ENCODE measurements around the gene M1AP. TPM values are rescaled to one million over a fixed set of nuclear protein-coding genes. Genes with fewer than 3 reads are reported as not detected.
"Not testable (repeated sequence)": the region's sequence is repeated elsewhere in the genome, so short reads cannot be mapped to it uniquely, and the experiment has no call there.

M1AP gene
- total and polyA plus RNA-seq, 2 of the 8 experiments (the other 6 are each of a cell fraction or from before 2014, with no cell fraction given), result 4.8 TPM

GRCh38 chr2:74561022-74561421 is 87.1 kb downstream of the M1AP start:
- not testable (repeated sequence) for DNase-seq (ENCODE audit: low read depth in 1 of 2, low spot score in 2 of 2); H3K9me3 ChIP-seq (ENCODE audit: insufficient read depth in 2 of 2, low read depth in 1 of 2, low read length in 1 of 2); H2BK15ac ChIP-seq (ENCODE audit: low read length); H2BK5ac ChIP-seq (ENCODE audit: low read depth, low read length); H4K20me1 ChIP-seq (replicated peaks in 1 of 2; ENCODE audit: control insufficient read depth in 1 of 2, insufficient read depth in 2 of 2, low read length in 2 of 2); H2BK120ac ChIP-seq (replicated peaks; ENCODE audit: low read depth, low read length); H3K27ac ChIP-seq (ENCODE audit: low read depth, low read length); H3K14ac ChIP-seq (ENCODE audit: insufficient read length); H3K4me1 ChIP-seq (replicated peaks in 1 of 4; ENCODE audit: control insufficient read depth in 3 of 4, insufficient read depth in 4 of 4, low read length in 3 of 4); H3K4ac ChIP-seq (replicated peaks; ENCODE audit: insufficient read length, low read depth, low read length); H3K36me3 ChIP-seq (ENCODE audit: control insufficient read depth in 2 of 4, insufficient read depth in 4 of 4, low read length in 3 of 4); H3K18ac ChIP-seq (ENCODE audit: extremely low read depth, low read length); H2AK5ac ChIP-seq (ENCODE audit: low read depth, low read length); H2BK12ac ChIP-seq (ENCODE audit: low read depth, low read length); H2AFZ ChIP-seq (ENCODE audit: low read length); H4K91ac ChIP-seq (replicated peaks; ENCODE audit: insufficient read length, low read length); H3K23me2 ChIP-seq (ENCODE audit: low read depth, low read length); H3K9ac ChIP-seq (replicated peaks in 1 of 4; ENCODE audit: extremely low read depth in 1 of 4, low read depth in 3 of 4, low read length in 3 of 4); H3K56ac ChIP-seq (replicated peaks; ENCODE audit: insufficient read length, low read depth, low read length); H4K5ac ChIP-seq (ENCODE audit: insufficient read length, low read depth, low read length); H2BK20ac ChIP-seq (ENCODE audit: low read length); H3K4me2 ChIP-seq (ENCODE audit: insufficient read depth in 1 of 2, low read depth in 2 of 2, low read length in 2 of 2); FAIRE-seq; H4K8ac ChIP-seq (ENCODE audit: extremely low read depth, insufficient read depth, low read length); H3K79me2 ChIP-seq (ENCODE audit: control insufficient read depth in 1 of 2, insufficient read depth in 2 of 2, low read length in 2 of 2); H3K79me1 ChIP-seq (ENCODE audit: low read depth, low read length); H3K4me3 ChIP-seq (ENCODE audit: extremely low read depth in 1 of 4, insufficient read depth in 2 of 4, low read depth in 3 of 4, low read length in 4 of 4); H3K23ac ChIP-seq (ENCODE audit: insufficient read length)
- WGBS, 2 experiments (ENCODE audit: extremely low coverage in 1 of 2, insufficient coverage in 1 of 2, insufficient read length in 1 of 2, insufficient replicate concordance in 2 of 2, low coverage in 1 of 2, low lambda C conversion rate in 2 of 2, missing lambda C conversion rate in 1 of 2), result 91% methylated on average over 1 of the region's 1 CpG; no CpG with 5 or more reads in 1 of the 2 experiments
- ChIA-PET CTCF (ENCODE audit: partially characterized antibody) (interaction anchor here (0.6 to 7.5 kb wide), 4 partner anchors 11 to 732 kb away, joined by 3 to 56 read pairs (median 22); partner anchors contain the start of gene STAMBP), POLR2A (ENCODE audit: partially characterized antibody) (interaction anchor here (1.5 kb wide), 1 partner anchor 17 kb away, joined by 3 read pairs; no protein-coding TSS in a partner anchor)
- H3K27me3 ChIP-seq (replicated peaks in 1 of 4; ENCODE audit: control insufficient read depth in 3 of 4, extremely low read depth in 1 of 4, insufficient read depth in 3 of 4, low read length in 3 of 4), result peaks cover 0 to 17% (median 11%) of the 10 kb centered on the region in 4 experiments; a peak in 6 of 7 replicates
